Hematopoietic multipotent progenitor cell treated with erythropoietin and hydrocortisone succinate and interleukin-3 and kit ligand, for 17 days (in vitro differentiated cells): ENCODE results near the gene BTRC.

Source experiments
- DNase-seq: peaks from one replicate; pipeline ENCODE4 v3.0.0-alpha.2; 2015; ENCODE audit warnings: low spot score

The BTRC gene

GRCh38 chr10:101569323-101569621 is 215.3 kb downstream of the BTRC start:
- no peak for DNase-seq

GRCh38 chr10:101569622-101570427 is 215.9 kb downstream of the BTRC start:
- peak; percentile 92 for DNase-seq

GRCh38 chr10:101570428-101571270 is 216.7 kb downstream of the BTRC start:
- no peak for DNase-seq

GRCh38 chr10:101571271-101571925 is 217.4 kb downstream of the BTRC start:
- peak; percentile 33 for DNase-seq

GRCh38 chr10:101572126-101572525 is 218.2 kb downstream of the BTRC start:
- peak; percentile 86 for DNase-seq

- peak; percentile 63 for DNase-seq
Measured at GRCh38 chr10:101572785-101573184, 218.8 kb downstream of the BTRC start.

GRCh38 chr10:101573885-101574753 is 220.2 kb downstream of the BTRC start:
- DNase-seq, result no peak

- peak; percentile 65 for DNase-seq
Measured at GRCh38 chr10:101575091-101575490, 221.1 kb downstream of the BTRC start.

GRCh38 chr10:101575580-101576210 is 221.7 kb downstream of the BTRC start:
- peak; percentile 93 for DNase-seq

GRCh38 chr10:101576211-101576863 is 222.4 kb downstream of the BTRC start:
- DNase-seq, result peak; percentile 94

- no peak for DNase-seq
Measured at GRCh38 chr10:101577121-101577871, 223.3 kb downstream of the BTRC start.

GRCh38 chr10:101578192-101578591 is 224.2 kb downstream of the BTRC start:
- no peak for DNase-seq

- no peak for DNase-seq
Measured at GRCh38 chr10:101578803-101579515, 225.0 kb downstream of the BTRC start.

GRCh38 chr10:101579516-101579870 is 225.5 kb downstream of the BTRC start:
- DNase-seq, result no peak

GRCh38 chr10:101580486-101581399 is 226.8 kb downstream of the BTRC start:
- no peak for DNase-seq

- DNase-seq, result no peak
Measured at GRCh38 chr10:101585841-101586240, 231.9 kb downstream of the BTRC start.

GRCh38 chr10:101587725-101588653 is 234.0 kb downstream of the BTRC start, which contains the start of the genes DPCD and POLL:
TSS of gene DPCD (plus strand) at chr10:101588321. CDS start at chr10:101588337, 16 bp downstream.
TSS of gene POLL (minus strand) at chr10:101588257. CDS start at chr10:101587360, 897 bp downstream.
- peak; percentile 98 for DNase-seq
